Central memory CD8-positive, alpha-beta T cell (primary cell): ENCODE results near the gene RAP1GAP2.
A peak's percentile ranks its signal among the peaks of the same experiment; 100 is the strongest.
"Not testable (repeated sequence)": the region's sequence is repeated elsewhere in the genome, so short reads cannot be mapped to it uniquely, and the experiment has no call there.

Source experiments
- ATAC-seq: fragments of 150-1000 bp; cut with Tn5 transposase; replicated peaks from 2 replicates; pipeline ENCODE4 v1.10.0; 2022; ENCODE audit warnings: mild to moderate bottlenecking, moderate FRiP score, moderate number of reproducible peaks; ENCODE audit not compliant: poor library complexity, severe bottlenecking; ENCODE audit errors: extremely low read depth
- DNase-seq, 2 donors: peaks; one replicate each; pipeline ENCODE4 v3.0.0; 2021; ENCODE audit warnings: low spot score in 2 of 2
- H3K27ac Mint-ChIP-seq: one replicate; pipeline ENCODE4 v1.8.0; 2022; ENCODE audit warnings: low read depth, mild to moderate bottlenecking, moderate library complexity, mixed read lengths
- H3K27me3 Mint-ChIP-seq: one replicate; pipeline ENCODE4 v1.8.0; 2022; ENCODE audit warnings: mixed read lengths
- H3K36me3 Mint-ChIP-seq: one replicate; pipeline ENCODE4 v1.8.0; 2022; ENCODE audit warnings: mild to moderate bottlenecking, moderate library complexity, mixed read lengths; ENCODE audit not compliant: insufficient read depth
- H3K4me1 Mint-ChIP-seq: one replicate; pipeline ENCODE4 v1.8.0; 2022; ENCODE audit warnings: mixed read lengths
- H3K4me3 Mint-ChIP-seq: one replicate; pipeline ENCODE4 v1.8.0; 2022; ENCODE audit warnings: mild to moderate bottlenecking, moderate library complexity, mixed read lengths
- H3K9me3 Mint-ChIP-seq: one replicate; pipeline ENCODE4 v1.8.0; 2022; ENCODE audit warnings: mixed read lengths

Gene RAP1GAP2

GRCh38 chr17:3022197-3022596 is 226.0 kb downstream of the RAP1GAP2 start:
- peaks cover 7% of the 10 kb centered on the region for H3K9me3 Mint-ChIP-seq
- ATAC-seq (no peak), DNase-seq (no peak)
- peaks cover 63% of the 10 kb centered on the region for H3K36me3 Mint-ChIP-seq
- H3K4me1 Mint-ChIP-seq, result peaks cover 18% of the 10 kb centered on the region
- no peak overlapping the region for H3K27ac Mint-ChIP-seq
- no peaks in the 10 kb centered on the region for H3K27me3 Mint-ChIP-seq
- H3K4me3 Mint-ChIP-seq, result no peak overlapping the region

GRCh38 chr17:3024346-3024745 is 228.1 kb downstream of the RAP1GAP2 start:
- Mint-ChIP-seq H3K27me3 (no peaks in the 10 kb centered on the region), H3K4me3 (no peak overlapping the region), H3K36me3 (peaks cover 68% of the 10 kb centered on the region), H3K4me1 (peaks cover 27% of the 10 kb centered on the region), H3K9me3 (peaks cover 7% of the 10 kb centered on the region), H3K27ac (no peak overlapping the region)
- ATAC-seq (no peak), DNase-seq (no peak)

GRCh38 chr17:3025421-3026124 is 229.3 kb downstream of the RAP1GAP2 start:
- H3K36me3 Mint-ChIP-seq, result peaks cover 69% of the 10 kb centered on the region
- no peak for ATAC-seq

GRCh38 chr17:3026125-3026855 is 230.1 kb downstream of the RAP1GAP2 start:
- Mint-ChIP-seq H3K36me3 (peaks cover 68% of the 10 kb centered on the region), H3K9me3 (peaks cover 7% of the 10 kb centered on the region), H3K4me1 (peaks cover 20% of the 10 kb centered on the region), H3K4me3 (peak overlapping the region; percentile 46), H3K27me3 (no peaks in the 10 kb centered on the region), H3K27ac (no peak overlapping the region)
- no peak for ATAC-seq
- no peak for DNase-seq

More at GRCh38 chr17:3025421-3026124, 229.3 kb downstream of the RAP1GAP2 start:
- Mint-ChIP-seq H3K27me3 (no peaks in the 10 kb centered on the region), H3K9me3 (peaks cover 7% of the 10 kb centered on the region), H3K4me3 (no peak overlapping the region), H3K4me1 (peaks cover 26% of the 10 kb centered on the region), H3K27ac (no peak overlapping the region)
- DNase-seq, result no peak

GRCh38 chr17:3026856-3027751 is 230.9 kb downstream of the RAP1GAP2 start:
- ATAC-seq, result no peak
- peaks cover 7% of the 10 kb centered on the region for H3K9me3 Mint-ChIP-seq
- DNase-seq, result no peak
- peaks cover 61% of the 10 kb centered on the region for H3K36me3 Mint-ChIP-seq
- H3K27ac Mint-ChIP-seq, result no peak overlapping the region
- no peaks in the 10 kb centered on the region for H3K27me3 Mint-ChIP-seq
- H3K4me3 Mint-ChIP-seq, result peak overlapping the region; percentile 46
- H3K4me1 Mint-ChIP-seq, result peaks cover 20% of the 10 kb centered on the region

- DNase-seq, result no peak
- ATAC-seq, result no peak
- Mint-ChIP-seq H3K4me3 (no peak overlapping the region), H3K27ac (no peak overlapping the region), H3K4me1 (peaks cover 14% of the 10 kb centered on the region), H3K36me3 (peaks cover 56% of the 10 kb centered on the region), H3K27me3 (no peaks in the 10 kb centered on the region), H3K9me3 (peaks cover 4% of the 10 kb centered on the region)
Measured at GRCh38 chr17:3027786-3028532, 231.7 kb downstream of the RAP1GAP2 start.

GRCh38 chr17:3029213-3029913 is 233.1 kb downstream of the RAP1GAP2 start:
- Mint-ChIP-seq H3K27me3 (no peaks in the 10 kb centered on the region), H3K36me3 (peaks cover 53% of the 10 kb centered on the region), H3K9me3 (no peaks in the 10 kb centered on the region), H3K4me3 (no peak overlapping the region), H3K4me1 (peaks cover 8% of the 10 kb centered on the region), H3K27ac (no peak overlapping the region)
- ATAC-seq (no peak), DNase-seq (no peak)

- ATAC-seq, result no peak
- Mint-ChIP-seq H3K36me3 (peaks cover 52% of the 10 kb centered on the region), H3K4me3 (no peak overlapping the region), H3K9me3 (no peaks in the 10 kb centered on the region), H3K27me3 (no peaks in the 10 kb centered on the region), H3K4me1 (peaks cover 8% of the 10 kb centered on the region), H3K27ac (peak overlapping the region; percentile 44)
- DNase-seq, result no peak
Measured at GRCh38 chr17:3030096-3030495, 233.9 kb downstream of the RAP1GAP2 start.

- H3K9me3 Mint-ChIP-seq, H3K4me3 Mint-ChIP-seq, H3K27me3 Mint-ChIP-seq, H3K27ac Mint-ChIP-seq, DNase-seq, ATAC-seq: not testable (repeated sequence)
- Mint-ChIP-seq H3K4me1 (peaks cover 14% of the 10 kb centered on the region), H3K36me3 (peaks cover 50% of the 10 kb centered on the region)
Measured at GRCh38 chr17:3030852-3031470, 234.7 kb downstream of the RAP1GAP2 start.

GRCh38 chr17:3032258-3033247 is 236.3 kb downstream of the RAP1GAP2 start:
- Mint-ChIP-seq H3K9me3 (no peaks in the 10 kb centered on the region), H3K4me1 (peaks cover 14% of the 10 kb centered on the region), H3K4me3 (no peak overlapping the region), H3K36me3 (peaks cover 44% of the 10 kb centered on the region), H3K27me3 (no peaks in the 10 kb centered on the region), H3K27ac (peak overlapping the region; percentile 29)
- no peak for DNase-seq
- no peak for ATAC-seq
